Fibroblast of the aortic adventitia (primary cell): ENCODE measurements around the gene SERHL2. TPM values are rescaled to one million over a fixed set of nuclear protein-coding genes. Genes with fewer than 3 reads are reported as not detected.
"Not testable (repeated sequence)": the region's sequence is repeated elsewhere in the genome, so short reads cannot be mapped to it uniquely, and the experiment has no call there.

Source experiments
- DNase-seq: peaks from one replicate; pipeline ENCODE4 v3.0.0-alpha.2; 2010; ENCODE audit warnings: low read depth
- H3K4me3 ChIP-seq: 2 replicates; pipeline ENCODE4 v1.5.1; 2011; ENCODE audit warnings: low read depth, mild to moderate bottlenecking, control low read depth, low read length, moderate library complexity
- total RNA-seq: library from RNA; depleted of rRNA; stranded (reverse); fragments of >200 nt; gene quantifications from 2 replicates; pipeline ENCODE4 v1.2.3, GENCODE V29; 2012; ENCODE audit warnings: low replicate concordance
- TF ChIP-seq, protein P1 (sequence below): IDR thresholded peaks from 2 replicates; pipeline ENCODE4 v1.5.1; 2011; ENCODE audit warnings: mild to moderate bottlenecking, low read length, control low read depth, inconsistent platforms; ENCODE audit not compliant: insufficient read depth

The SERHL2 gene
- total RNA-seq, 1 donor, result 2.2 TPM

DNA sequence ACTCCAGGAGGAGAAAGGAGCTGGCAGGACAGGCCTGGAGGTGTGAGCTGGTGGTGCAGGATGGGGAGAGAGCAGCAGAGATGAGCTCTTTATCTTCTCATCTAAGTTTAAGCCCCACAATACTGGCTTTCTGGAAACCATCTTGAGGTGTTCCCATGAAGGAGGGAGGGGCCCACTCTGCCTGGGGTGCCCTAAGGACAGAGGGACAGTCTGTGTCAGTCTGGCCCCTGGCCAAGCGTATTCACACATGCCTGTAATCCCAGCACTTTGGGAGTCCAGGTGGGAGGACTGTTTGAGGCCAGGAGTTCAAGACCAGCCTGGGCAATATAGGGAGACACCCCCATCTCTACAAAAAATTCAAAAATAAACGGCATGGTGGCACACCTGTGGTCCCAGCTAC lies 8.9 kb downstream of the SERHL2 start:
- TF ChIP-seq, protein P1, sequence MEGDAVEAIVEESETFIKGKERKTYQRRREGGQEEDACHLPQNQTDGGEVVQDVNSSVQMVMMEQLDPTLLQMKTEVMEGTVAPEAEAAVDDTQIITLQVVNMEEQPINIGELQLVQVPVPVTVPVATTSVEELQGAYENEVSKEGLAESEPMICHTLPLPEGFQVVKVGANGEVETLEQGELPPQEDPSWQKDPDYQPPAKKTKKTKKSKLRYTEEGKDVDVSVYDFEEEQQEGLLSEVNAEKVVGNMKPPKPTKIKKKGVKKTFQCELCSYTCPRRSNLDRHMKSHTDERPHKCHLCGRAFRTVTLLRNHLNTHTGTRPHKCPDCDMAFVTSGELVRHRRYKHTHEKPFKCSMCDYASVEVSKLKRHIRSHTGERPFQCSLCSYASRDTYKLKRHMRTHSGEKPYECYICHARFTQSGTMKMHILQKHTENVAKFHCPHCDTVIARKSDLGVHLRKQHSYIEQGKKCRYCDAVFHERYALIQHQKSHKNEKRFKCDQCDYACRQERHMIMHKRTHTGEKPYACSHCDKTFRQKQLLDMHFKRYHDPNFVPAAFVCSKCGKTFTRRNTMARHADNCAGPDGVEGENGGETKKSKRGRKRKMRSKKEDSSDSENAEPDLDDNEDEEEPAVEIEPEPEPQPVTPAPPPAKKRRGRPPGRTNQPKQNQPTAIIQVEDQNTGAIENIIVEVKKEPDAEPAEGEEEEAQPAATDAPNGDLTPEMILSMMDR, result no peak
- DNase-seq, result no peak
- no peak overlapping the region for H3K4me3 ChIP-seq

DNA sequence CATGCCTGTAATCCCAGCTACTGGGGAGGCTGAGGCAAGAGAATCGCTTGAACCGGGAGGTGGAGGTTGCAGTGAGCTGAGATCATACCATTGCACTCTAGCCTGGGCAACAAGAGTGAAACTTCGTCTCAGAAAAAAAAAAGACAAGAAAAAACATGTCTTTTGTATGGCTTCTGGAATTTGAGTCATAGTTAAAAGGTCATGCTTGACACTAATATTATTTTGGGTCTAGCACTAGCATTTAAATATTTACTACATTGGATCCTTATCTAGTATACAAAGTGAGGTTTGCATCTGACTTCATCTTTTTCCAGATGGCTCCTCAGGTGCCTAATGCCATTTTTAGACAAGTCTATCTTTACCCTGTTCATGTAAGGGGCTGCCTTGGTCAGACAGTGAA lies 10.2 kb downstream of the SERHL2 start:
- not testable (repeated sequence) for H3K4me3 ChIP-seq, DNase-seq

DNA sequence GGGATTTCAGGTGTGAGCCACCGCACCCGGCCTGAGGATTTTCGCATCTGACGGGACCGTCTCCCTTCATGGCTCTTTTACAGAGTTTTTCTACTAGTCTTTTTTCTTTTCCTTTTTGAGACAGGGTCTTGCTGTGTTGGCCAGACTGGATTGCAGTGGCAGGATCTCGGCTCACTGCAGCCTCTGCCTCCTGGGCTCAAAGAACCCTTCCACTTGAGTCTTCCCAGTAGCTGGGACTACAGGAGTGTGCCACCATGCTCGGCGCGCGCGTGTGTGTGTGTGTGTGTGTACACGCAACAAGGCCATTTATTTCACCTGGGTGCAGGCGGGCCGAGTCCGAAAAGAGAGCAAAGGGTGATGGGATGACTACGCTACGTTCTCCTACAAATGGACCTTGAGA lies 10.9 kb downstream of the SERHL2 start:
- no peak for DNase-seq
- H3K4me3 ChIP-seq, result no peak overlapping the region
- TF ChIP-seq, protein P1, result no peak

DNA sequence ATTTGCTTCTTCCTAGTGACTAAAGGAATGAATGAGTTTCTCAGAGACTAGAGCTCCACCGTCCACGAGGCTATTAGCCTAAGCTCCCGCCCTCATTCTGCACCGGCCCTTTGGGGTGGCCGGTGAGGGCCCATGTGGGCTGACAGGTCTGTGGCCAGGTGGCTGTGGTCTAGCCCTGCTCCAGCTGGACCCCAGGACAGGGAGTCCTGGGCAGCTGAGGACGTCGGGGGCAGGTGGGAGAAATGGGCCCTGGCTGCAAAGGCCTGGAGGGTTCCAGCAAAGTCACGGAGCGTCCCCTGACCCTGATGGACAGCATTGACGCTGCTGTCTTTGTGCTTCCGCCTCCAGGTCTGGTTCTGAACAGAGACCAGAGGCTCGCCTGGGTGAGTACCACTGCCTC lies 12.2 kb downstream of the SERHL2 start:
- TF ChIP-seq, protein P1, result no peak
- no peak for DNase-seq

DNA sequence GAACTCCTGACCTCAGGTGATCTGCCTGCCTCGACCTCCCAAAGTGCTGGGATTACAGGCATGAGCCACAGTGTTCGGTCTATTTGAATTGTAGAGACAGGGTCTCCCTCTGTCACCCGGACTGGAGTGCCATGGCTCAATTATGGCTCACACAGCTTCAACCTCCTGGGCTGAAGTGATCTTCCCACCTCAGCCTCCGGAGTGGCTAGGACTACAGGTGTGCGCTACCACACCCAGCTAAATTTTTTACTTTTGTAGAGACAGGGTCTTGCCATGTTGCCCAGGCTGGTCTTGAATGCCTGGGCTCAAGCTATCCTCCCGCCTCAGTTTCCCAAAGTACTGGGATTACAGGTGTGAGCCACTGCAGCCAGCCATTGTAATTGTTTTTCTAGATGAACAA lies 14.2 kb downstream of the SERHL2 start:
- not testable (repeated sequence) for H3K4me3 ChIP-seq, DNase-seq

More for the DNA sequence above, 12.2 kb downstream of the SERHL2 start:
- H3K4me3 ChIP-seq, result no peak overlapping the region

DNA sequence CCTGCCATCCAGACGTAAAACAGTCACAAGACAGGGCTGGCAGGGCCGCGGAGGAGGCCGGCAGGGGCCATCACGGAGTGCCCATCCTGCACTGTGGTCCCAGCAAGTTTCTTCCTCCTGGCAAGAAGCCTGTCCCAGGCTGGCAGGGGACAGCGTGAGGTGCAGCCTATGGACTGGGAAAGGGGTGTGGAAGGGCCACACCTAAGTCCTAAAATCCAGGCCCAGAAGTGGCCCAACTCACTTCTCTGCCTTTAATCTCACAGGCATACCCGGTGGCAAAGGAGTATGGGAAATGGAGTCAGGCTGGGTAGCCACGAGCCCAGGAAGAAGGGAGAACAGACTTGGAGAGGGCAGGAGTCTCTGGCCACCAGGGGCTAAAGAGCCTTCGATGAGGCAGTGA lies 16.8 kb downstream of the SERHL2 start:
- not testable (repeated sequence) for DNase-seq, H3K4me3 ChIP-seq

DNA sequence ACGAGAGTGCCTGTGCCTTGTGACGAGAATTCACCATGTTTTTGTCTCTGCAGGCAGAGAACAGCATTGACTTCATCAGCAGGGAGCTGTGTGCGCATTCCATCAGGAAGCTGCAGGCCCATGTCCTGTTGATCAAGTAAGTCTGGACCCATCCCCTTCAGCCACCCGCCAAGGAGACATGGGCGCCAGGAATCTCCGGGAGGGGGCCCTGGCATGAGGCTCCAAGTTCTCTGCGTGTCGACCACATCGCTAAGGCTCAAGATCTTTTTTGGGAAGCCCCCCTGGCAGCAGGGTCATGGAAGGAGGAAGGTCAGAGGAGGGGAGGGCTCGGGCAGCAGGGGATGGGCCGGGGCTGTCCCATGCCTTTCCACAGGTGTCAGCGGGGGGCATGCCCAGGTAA lies 17.3 kb downstream of the SERHL2 start:
- H3K4me3 ChIP-seq, DNase-seq: not testable (repeated sequence)

DNA sequence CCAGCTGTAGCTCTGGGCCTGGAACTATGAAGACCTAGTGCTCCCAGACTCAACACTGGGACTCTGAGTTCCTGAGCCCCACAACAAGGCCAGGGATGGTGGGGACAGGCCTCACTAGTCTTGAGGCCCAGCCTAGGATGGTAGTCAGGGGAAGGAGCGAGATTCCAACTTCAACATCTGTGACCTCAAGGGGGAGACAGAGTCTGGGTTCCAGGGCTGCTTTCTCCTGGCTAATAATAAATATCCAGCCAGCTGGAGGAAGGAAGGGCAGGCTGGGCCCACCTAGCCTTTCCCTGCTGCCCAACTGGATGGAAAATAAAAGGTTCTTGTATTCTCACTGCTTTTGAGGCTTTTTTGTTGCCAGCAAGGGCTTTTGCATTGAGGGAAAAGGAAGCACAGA lies 20.3 kb downstream of the SERHL2 start:
- DNase-seq, result not testable (repeated sequence)

DNA sequence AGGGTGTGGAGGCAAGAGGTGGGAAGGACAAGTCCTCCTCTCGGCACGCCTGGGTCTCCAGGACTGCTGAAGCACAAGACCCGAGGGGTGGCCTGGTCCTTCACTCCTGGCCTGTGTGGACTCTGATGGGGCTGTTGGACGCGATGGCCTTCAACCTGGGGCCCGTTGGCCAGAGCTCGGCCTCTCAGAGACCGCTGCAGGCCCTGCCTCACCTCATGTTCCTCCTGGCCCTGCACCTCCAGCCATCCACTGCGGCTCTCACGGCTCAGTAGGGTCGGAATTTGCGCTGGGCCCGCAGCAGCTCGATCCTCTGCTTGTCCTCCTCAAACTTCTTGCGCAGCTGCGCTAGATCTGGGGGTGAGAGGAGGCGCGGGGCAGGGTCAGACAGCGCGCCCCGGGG lies 20.7 kb downstream of the SERHL2 start:
- H3K4me3 ChIP-seq, DNase-seq: not testable (repeated sequence)

More for the DNA sequence above, 20.3 kb downstream of the SERHL2 start:
- not testable (repeated sequence) for H3K4me3 ChIP-seq

DNA sequence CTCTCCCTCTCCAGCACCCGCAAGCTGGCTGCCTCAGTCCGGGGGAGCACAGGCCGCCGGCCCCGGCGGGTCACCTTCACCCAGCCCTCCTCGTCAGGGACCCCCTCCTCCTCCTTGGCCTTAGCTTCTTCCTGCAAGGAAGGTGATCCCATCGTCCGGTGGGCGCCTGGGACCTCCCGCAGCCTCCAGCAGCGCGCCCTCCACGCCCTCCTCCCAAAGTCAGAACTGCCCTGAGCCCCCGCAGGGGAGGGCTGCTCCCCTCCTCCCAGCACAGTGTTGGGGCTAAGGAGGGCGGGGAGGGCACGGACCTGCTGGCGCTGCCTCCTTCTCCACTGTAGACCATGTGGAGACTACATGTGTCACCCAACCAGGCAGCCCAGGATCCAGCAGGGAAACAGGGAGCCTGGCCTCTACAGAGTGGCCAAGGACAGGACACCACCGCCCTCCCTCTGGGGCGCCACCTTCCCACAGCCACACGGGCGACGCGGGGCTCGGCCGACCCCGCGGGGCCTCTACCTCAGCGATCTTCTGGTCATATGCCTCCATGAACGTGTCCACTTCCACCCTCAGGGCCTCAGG lies 22.3 kb downstream of the SERHL2 start:
- H3K4me3 ChIP-seq, DNase-seq: not testable (repeated sequence)

DNA sequence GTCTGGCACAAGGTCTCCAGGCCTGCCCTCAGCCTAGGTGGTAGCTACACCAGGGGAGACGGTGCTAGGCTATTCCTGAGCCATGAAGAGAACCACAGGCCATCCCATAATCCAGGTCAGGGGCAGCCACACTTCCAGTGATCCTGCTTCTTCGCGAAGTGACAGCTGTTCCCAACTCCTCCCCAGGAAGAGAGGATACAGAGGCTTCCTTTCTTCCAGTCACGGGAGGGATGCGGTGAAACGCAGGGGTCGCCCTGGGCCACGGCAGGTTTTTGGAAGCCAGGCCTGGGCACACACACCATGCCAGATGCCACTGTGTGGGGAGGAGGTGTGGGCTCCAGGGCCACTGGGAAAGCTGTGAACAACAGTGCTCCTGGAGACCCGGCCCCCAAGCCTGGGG lies 23.4 kb downstream of the SERHL2 start:
- not testable (repeated sequence) for H3K4me3 ChIP-seq, DNase-seq
